BE2C (cell line): Measurements from ENCODE around the gene SEMA3D.

Experiments used
- DNase-seq: peaks from one replicate; pipeline ENCODE4 v3.0.0-alpha.2; 2020
- H3K27me3 ChIP-seq: fragments of 250-450 bp; sonication (Bioruptor Pico); 2 replicates; pipeline ENCODE4 v1.5.1; 2020; ENCODE audit warnings: mild to moderate bottlenecking
- H3K36me3 ChIP-seq: fragments of 250-450 bp; sonication (Bioruptor Pico); 2 replicates; pipeline ENCODE4 v1.5.1; 2020; ENCODE audit warnings: mild to moderate bottlenecking
- H3K4me1 ChIP-seq: fragments of 250-450 bp; sonication (Bioruptor Pico); 2 replicates; pipeline ENCODE4 v1.5.1; 2020
- H3K4me3 ChIP-seq: 2 replicates; pipeline ENCODE4 v1.5.1; 2011; ENCODE audit warnings: low read depth, low read length
- H3K9me3 ChIP-seq: fragments of 250-450 bp; sonication (Bioruptor Pico); 2 replicates; pipeline ENCODE4 v1.5.1; 2020
- TF ChIP-seq, protein P1 (sequence below): IDR thresholded peaks from 2 replicates; pipeline ENCODE4 v1.5.1; 2012; ENCODE audit warnings: mild to moderate bottlenecking, low read depth, low read length

Gene SEMA3D

DNA sequence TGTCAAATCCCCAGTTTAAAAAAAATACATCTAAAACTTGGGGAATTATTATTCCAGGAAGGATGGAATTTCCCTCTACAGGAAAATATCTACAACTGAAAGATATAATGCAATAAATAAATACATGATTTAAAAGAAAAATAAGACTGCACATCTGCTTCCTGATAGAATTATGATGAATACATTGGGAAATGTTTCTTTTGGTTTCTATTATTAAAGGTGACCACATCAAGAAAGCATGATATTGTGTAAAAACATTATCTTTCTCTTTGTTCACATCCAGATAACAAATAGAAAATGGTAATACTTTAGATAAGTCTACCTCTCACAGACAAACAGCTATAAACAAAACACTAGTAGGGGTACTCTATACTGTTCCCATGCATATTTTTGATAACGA is 19.2 kb downstream of the SEMA3D start:
- Histone ChIP-seq H3K27me3 (no peaks in the 10 kb centered on the region), H3K36me3 (no peaks in the 10 kb centered on the region), H3K4me3 (no peak overlapping the region), H3K4me1 (no peaks in the 10 kb centered on the region), H3K9me3 (no peaks in the 10 kb centered on the region)
- TF ChIP-seq, protein P1, sequence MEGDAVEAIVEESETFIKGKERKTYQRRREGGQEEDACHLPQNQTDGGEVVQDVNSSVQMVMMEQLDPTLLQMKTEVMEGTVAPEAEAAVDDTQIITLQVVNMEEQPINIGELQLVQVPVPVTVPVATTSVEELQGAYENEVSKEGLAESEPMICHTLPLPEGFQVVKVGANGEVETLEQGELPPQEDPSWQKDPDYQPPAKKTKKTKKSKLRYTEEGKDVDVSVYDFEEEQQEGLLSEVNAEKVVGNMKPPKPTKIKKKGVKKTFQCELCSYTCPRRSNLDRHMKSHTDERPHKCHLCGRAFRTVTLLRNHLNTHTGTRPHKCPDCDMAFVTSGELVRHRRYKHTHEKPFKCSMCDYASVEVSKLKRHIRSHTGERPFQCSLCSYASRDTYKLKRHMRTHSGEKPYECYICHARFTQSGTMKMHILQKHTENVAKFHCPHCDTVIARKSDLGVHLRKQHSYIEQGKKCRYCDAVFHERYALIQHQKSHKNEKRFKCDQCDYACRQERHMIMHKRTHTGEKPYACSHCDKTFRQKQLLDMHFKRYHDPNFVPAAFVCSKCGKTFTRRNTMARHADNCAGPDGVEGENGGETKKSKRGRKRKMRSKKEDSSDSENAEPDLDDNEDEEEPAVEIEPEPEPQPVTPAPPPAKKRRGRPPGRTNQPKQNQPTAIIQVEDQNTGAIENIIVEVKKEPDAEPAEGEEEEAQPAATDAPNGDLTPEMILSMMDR: no peak
- DNase-seq: no peak

GRCh38 chr7:85165263-85165662 is 21.6 kb downstream of the SEMA3D start:
- Histone ChIP-seq H3K4me1 (no peaks in the 10 kb centered on the region), H3K4me3 (no peak overlapping the region), H3K9me3 (no peaks in the 10 kb centered on the region), H3K27me3 (no peaks in the 10 kb centered on the region), H3K36me3 (no peaks in the 10 kb centered on the region)
- TF ChIP-seq, protein P1: no peak
- DNase-seq: no peak

- DNase-seq: no peak
- Histone ChIP-seq H3K4me3 (no peak overlapping the region), H3K27me3 (no peaks in the 10 kb centered on the region), H3K9me3 (no peaks in the 10 kb centered on the region), H3K36me3 (no peaks in the 10 kb centered on the region), H3K4me1 (no peaks in the 10 kb centered on the region)
- TF ChIP-seq, protein P1: no peak
Measured at GRCh38 chr7:85164376-85164775, 22.5 kb downstream of the SEMA3D start.

GRCh38 chr7:85162721-85163120 is 24.1 kb downstream of the SEMA3D start:
- TF ChIP-seq, protein P1: no peak
- no peak overlapping the region for H3K4me3 ChIP-seq
- no peak for DNase-seq
- no peaks in the 10 kb centered on the region for H3K9me3 ChIP-seq
- H3K36me3 ChIP-seq: no peaks in the 10 kb centered on the region
- no peaks in the 10 kb centered on the region for H3K27me3 ChIP-seq
- H3K4me1 ChIP-seq: no peaks in the 10 kb centered on the region

GRCh38 chr7:85160223-85160622 is 26.6 kb downstream of the SEMA3D start:
- Histone ChIP-seq H3K9me3 (no peaks in the 10 kb centered on the region), H3K36me3 (no peaks in the 10 kb centered on the region), H3K4me3 (no peak overlapping the region), H3K4me1 (no peaks in the 10 kb centered on the region), H3K27me3 (no peaks in the 10 kb centered on the region)
- TF ChIP-seq, protein P1: no peak
- no peak for DNase-seq

- Histone ChIP-seq H3K4me3 (no peak overlapping the region), H3K9me3 (no peaks in the 10 kb centered on the region), H3K36me3 (no peaks in the 10 kb centered on the region), H3K4me1 (no peaks in the 10 kb centered on the region), H3K27me3 (no peaks in the 10 kb centered on the region)
- no peak for DNase-seq
- TF ChIP-seq, protein P1: no peak
Measured at GRCh38 chr7:85159003-85159402, 27.9 kb downstream of the SEMA3D start.
